Measurements from ENCODE around the gene NDUFA7. TPM values are rescaled to one million over a fixed set of nuclear protein-coding genes. Genes with fewer than 3 reads are reported as not detected.
"Not testable (repeated sequence)": the region's sequence is repeated elsewhere in the genome, so short reads cannot be mapped to it uniquely, and the experiment has no call there.

Gene NDUFA7
- total RNA-seq, 1 donor from 2014 or later = 49.3 TPM

GRCh38 chr19:8302357-8302691, 18.9 kb downstream of the NDUFA7 start:
- no peaks in the 10 kb centered on the region for H3K9me3 ChIP-seq (ENCODE audit: insufficient read depth, low read depth, low read length)
- H3K36me3 Mint-ChIP-seq (ENCODE audit: low read depth, unreplicated experiment) = peaks cover 2% of the 10 kb centered on the region
- H3K27ac ChIP-seq (ENCODE audit: low read depth, low read length) = no peak overlapping the region
- H4K20me1 ChIP-seq (ENCODE audit: insufficient read depth, low read length) = peaks cover 4% of the 10 kb centered on the region
- H3K79me2 ChIP-seq (ENCODE audit: insufficient read depth, low read length) = peaks cover 9% of the 10 kb centered on the region
- DNase-seq (ENCODE audit: low read depth) = no peak
- no peak for FAIRE-seq
- H3K4me2 ChIP-seq (ENCODE audit: low read length) = no peak overlapping the region
- H3K9me3 Mint-ChIP-seq (ENCODE audit: unreplicated experiment) = no peaks in the 10 kb centered on the region
- H3K9ac ChIP-seq (ENCODE audit: low read length) = no peak overlapping the region
- peaks cover under 1% of the 10 kb centered on the region for H3K4me1 ChIP-seq (ENCODE audit: insufficient read depth, low read length)
- H3K4me3 Mint-ChIP-seq (ENCODE audit: unreplicated experiment) = no peak overlapping the region
- H3K27ac Mint-ChIP-seq (ENCODE audit: unreplicated experiment) = no peak overlapping the region
- peaks cover 4% of the 10 kb centered on the region for H3K27me3 Mint-ChIP-seq (ENCODE audit: low read depth, unreplicated experiment)
- H2AFZ ChIP-seq (ENCODE audit: low read depth, low read length) = no peak overlapping the region
- H3K36me3 ChIP-seq (ENCODE audit: insufficient read depth, low read length) = no peaks in the 10 kb centered on the region
- no peaks in the 10 kb centered on the region for H3K27me3 ChIP-seq (ENCODE audit: insufficient read depth, low read length)
- H3K4me3 ChIP-seq (ENCODE audit: insufficient read depth, low read depth, low read length) = no peak overlapping the region
- H3K4me1 Mint-ChIP-seq (ENCODE audit: low read depth, unreplicated experiment) = no peaks in the 10 kb centered on the region
- TF ChIP-seq EZH2 (IDR thresholded peaks at IDR 0.05; ENCODE audit: insufficient read depth, low read length) (no peak), CTCF (IDR thresholded peaks at IDR 0.05; ENCODE audit: insufficient read depth, low read depth, low read length) (no peak)

GRCh38 chr19:8291337-8291736, 29.8 kb downstream of the NDUFA7 start:
- not testable (repeated sequence) for H3K4me1 Mint-ChIP-seq (ENCODE audit: low read depth, unreplicated experiment); H3K4me3 ChIP-seq (ENCODE audit: insufficient read depth, low read depth, low read length); H3K27ac Mint-ChIP-seq (ENCODE audit: unreplicated experiment); H2AFZ ChIP-seq (ENCODE audit: low read depth, low read length); H3K9me3 ChIP-seq (ENCODE audit: insufficient read depth, low read depth, low read length); H3K36me3 Mint-ChIP-seq (ENCODE audit: low read depth, unreplicated experiment); H3K4me1 ChIP-seq (ENCODE audit: insufficient read depth, low read length); H3K27me3 ChIP-seq (ENCODE audit: insufficient read depth, low read length); H3K79me2 ChIP-seq (ENCODE audit: insufficient read depth, low read length); DNase-seq (ENCODE audit: low read depth); H3K9ac ChIP-seq (ENCODE audit: low read length); H3K4me2 ChIP-seq (ENCODE audit: low read length); H3K4me3 Mint-ChIP-seq (ENCODE audit: unreplicated experiment); H4K20me1 ChIP-seq (ENCODE audit: insufficient read depth, low read length); FAIRE-seq; H3K36me3 ChIP-seq (ENCODE audit: insufficient read depth, low read length); H3K27ac ChIP-seq (ENCODE audit: low read depth, low read length); H3K9me3 Mint-ChIP-seq (ENCODE audit: unreplicated experiment); H3K27me3 Mint-ChIP-seq (ENCODE audit: low read depth, unreplicated experiment)

- H4K20me1 ChIP-seq (ENCODE audit: insufficient read depth, low read length); H2AFZ ChIP-seq (ENCODE audit: low read depth, low read length); H3K9ac ChIP-seq (ENCODE audit: low read length); H3K9me3 ChIP-seq (ENCODE audit: insufficient read depth, low read depth, low read length); H3K27ac ChIP-seq (ENCODE audit: low read depth, low read length); DNase-seq (ENCODE audit: low read depth); H3K4me3 Mint-ChIP-seq (ENCODE audit: unreplicated experiment); H3K4me2 ChIP-seq (ENCODE audit: low read length); FAIRE-seq; H3K4me1 ChIP-seq (ENCODE audit: insufficient read depth, low read length); H3K9me3 Mint-ChIP-seq (ENCODE audit: unreplicated experiment); H3K4me3 ChIP-seq (ENCODE audit: insufficient read depth, low read depth, low read length); H3K36me3 Mint-ChIP-seq (ENCODE audit: low read depth, unreplicated experiment); H3K4me1 Mint-ChIP-seq (ENCODE audit: low read depth, unreplicated experiment); H3K79me2 ChIP-seq (ENCODE audit: insufficient read depth, low read length); H3K36me3 ChIP-seq (ENCODE audit: insufficient read depth, low read length); H3K27me3 ChIP-seq (ENCODE audit: insufficient read depth, low read length); H3K27ac Mint-ChIP-seq (ENCODE audit: unreplicated experiment); H3K27me3 Mint-ChIP-seq (ENCODE audit: low read depth, unreplicated experiment): not testable (repeated sequence)
Observed at GRCh38 chr19:8276508-8276907, 44.7 kb downstream of the NDUFA7 start.

- Histone ChIP-seq H3K27ac (ENCODE audit: low read depth, low read length) (no peak overlapping the region), H3K79me2 (ENCODE audit: insufficient read depth, low read length) (no peaks in the 10 kb centered on the region), H3K4me2 (ENCODE audit: low read length) (no peak overlapping the region), H3K4me3 (ENCODE audit: insufficient read depth, low read depth, low read length) (no peak overlapping the region), H3K36me3 (ENCODE audit: insufficient read depth, low read length) (no peaks in the 10 kb centered on the region), H3K4me1 (ENCODE audit: insufficient read depth, low read length) (peaks cover 4% of the 10 kb centered on the region), H4K20me1 (ENCODE audit: insufficient read depth, low read length) (no peaks in the 10 kb centered on the region), H3K9ac (ENCODE audit: low read length) (no peak overlapping the region), H3K27me3 (ENCODE audit: insufficient read depth, low read length) (no peaks in the 10 kb centered on the region), H3K9me3 (ENCODE audit: insufficient read depth, low read depth, low read length) (no peaks in the 10 kb centered on the region), H2AFZ (ENCODE audit: low read depth, low read length) (no peak overlapping the region)
- DNase-seq (ENCODE audit: low read depth) (no peak), FAIRE-seq (no peak)
- TF ChIP-seq EZH2 (IDR thresholded peaks at IDR 0.05; ENCODE audit: insufficient read depth, low read length) (no peak), CTCF (IDR thresholded peaks at IDR 0.05; ENCODE audit: insufficient read depth, low read depth, low read length) (no peak)
- Mint-ChIP-seq H3K4me1 (ENCODE audit: low read depth, unreplicated experiment) (no peaks in the 10 kb centered on the region), H3K4me3 (ENCODE audit: unreplicated experiment) (peak overlapping the region; percentile 36), H3K36me3 (ENCODE audit: low read depth, unreplicated experiment) (no peaks in the 10 kb centered on the region), H3K27ac (ENCODE audit: unreplicated experiment) (no peak overlapping the region), H3K9me3 (ENCODE audit: unreplicated experiment) (peaks cover 3% of the 10 kb centered on the region), H3K27me3 (ENCODE audit: low read depth, unreplicated experiment) (peaks cover 7% of the 10 kb centered on the region)
Observed at GRCh38 chr19:8269724-8270123, 51.5 kb downstream of the NDUFA7 start.
